Measurements from ENCODE around the gene CACNA2D3. TPM values are rescaled to one million over a fixed set of nuclear protein-coding genes. Genes with fewer than 3 reads are reported as not detected.

CACNA2D3 gene
- polyA plus RNA-seq, 3 donors: 8.3 to 21.5 (median 10.4) TPM

- Histone ChIP-seq H4K20me1 (ENCODE audit: insufficient read depth, low read length) (no peaks in the 10 kb centered on the region), H2AFZ (ENCODE audit: insufficient read depth, low read depth, low read length, poor library complexity, severe bottlenecking) (no peak overlapping the region), H3K4me1 (ENCODE audit: control insufficient read depth in 1 of 2, insufficient read depth in 2 of 2, low read length in 2 of 2) (no peaks in the 10 kb centered on the region), H3K79me2 (ENCODE audit: insufficient read depth, low read length) (no peaks in the 10 kb centered on the region), H3K9ac (ENCODE audit: insufficient read depth, low read length, poor library complexity, severe bottlenecking) (no peak overlapping the region), H3K27ac (ENCODE audit: low read depth in 1 of 2, low read length in 2 of 2) (no peak overlapping the region), H3K9me3 (replicated peaks in 1 of 2; ENCODE audit: control insufficient read depth in 1 of 2, insufficient read depth in 1 of 2, low read length in 2 of 2) (no peaks in the 10 kb centered on the region), H3K4me3 (replicated peaks in 1 of 3; ENCODE audit: low read depth in 2 of 3, low read length in 3 of 3) (no peak overlapping the region), H3K36me3 (replicated peaks in 1 of 2; ENCODE audit: control insufficient read depth in 1 of 2, insufficient read depth in 2 of 2, low read length in 2 of 2) (no peaks in the 10 kb centered on the region), H3K27me3 (ENCODE audit: control insufficient read depth in 2 of 2, insufficient read depth in 2 of 2, low read length in 2 of 2) (no peaks in the 10 kb centered on the region), H3K4me2 (replicated peaks; ENCODE audit: extremely low read depth, low read length, poor library complexity, severe bottlenecking) (no peak overlapping the region)
- DNase-seq: no peak
- Mint-ChIP-seq H3K27ac (no peak overlapping the region), H3K27me3 (ENCODE audit: low read depth in 3 of 3) (peaks cover 1 to 7% (median 6%) of the 10 kb centered on the region in 3 donors), H3K4me1 (no peaks in the 10 kb centered on the region), H3K36me3 (no peaks in the 10 kb centered on the region), H3K9me3 (peaks cover 0 to 6% (median 2%) of the 10 kb centered on the region in 7 donors), H3K4me3 (no peak overlapping the region)
- intact Hi-C loops (cut with micrococcal nuclease): no loop called here
- WGBS (ENCODE audit: insufficient coverage): no CpG with 5 or more reads among the region's 3 CpGs
- no peak for TF ChIP-seq CTCF (IDR thresholded peaks at IDR 0.05)
These were observed 182.5 kb downstream of the CACNA2D3 start for GRCh38 chr3:54304877-54305276.

GRCh38 chr3:54305409-54306099 lies 183.2 kb downstream of the CACNA2D3 start:
- peaks cover 1 to 7% (median 6%) of the 10 kb centered on the region in 3 donors for H3K27me3 Mint-ChIP-seq (ENCODE audit: low read depth in 3 of 3)
- no peak for DNase-seq

More at GRCh38 chr3:54305409-54306099, 183.2 kb downstream of the CACNA2D3 start:
- Histone ChIP-seq H3K9me3 (replicated peaks in 1 of 2; ENCODE audit: control insufficient read depth in 1 of 2, insufficient read depth in 1 of 2, low read length in 2 of 2) (no peaks in the 10 kb centered on the region), H3K4me3 (replicated peaks in 1 of 3; ENCODE audit: low read depth in 2 of 3, low read length in 3 of 3) (no peak overlapping the region), H3K9ac (ENCODE audit: insufficient read depth, low read length, poor library complexity, severe bottlenecking) (no peak overlapping the region), H3K79me2 (ENCODE audit: insufficient read depth, low read length) (no peaks in the 10 kb centered on the region), H3K4me1 (ENCODE audit: control insufficient read depth in 1 of 2, insufficient read depth in 2 of 2, low read length in 2 of 2) (no peaks in the 10 kb centered on the region), H3K4me2 (replicated peaks; ENCODE audit: extremely low read depth, low read length, poor library complexity, severe bottlenecking) (no peak overlapping the region), H3K27ac (ENCODE audit: low read depth in 1 of 2, low read length in 2 of 2) (no peak overlapping the region), H4K20me1 (ENCODE audit: insufficient read depth, low read length) (no peaks in the 10 kb centered on the region), H3K36me3 (replicated peaks in 1 of 2; ENCODE audit: control insufficient read depth in 1 of 2, insufficient read depth in 2 of 2, low read length in 2 of 2) (no peaks in the 10 kb centered on the region), H3K27me3 (ENCODE audit: control insufficient read depth in 2 of 2, insufficient read depth in 2 of 2, low read length in 2 of 2) (no peaks in the 10 kb centered on the region), H2AFZ (ENCODE audit: insufficient read depth, low read depth, low read length, poor library complexity, severe bottlenecking) (no peak overlapping the region)
- H3K4me3 Mint-ChIP-seq: no peak overlapping the region
- no peaks in the 10 kb centered on the region for H3K4me1 Mint-ChIP-seq
- intact Hi-C loops (cut with micrococcal nuclease): no loop called here
- no peaks in the 10 kb centered on the region for H3K36me3 Mint-ChIP-seq
- H3K27ac Mint-ChIP-seq: no peak overlapping the region
- TF ChIP-seq CTCF (IDR thresholded peaks at IDR 0.05): no peak
- H3K9me3 Mint-ChIP-seq: peaks cover 0 to 6% (median 2%) of the 10 kb centered on the region in 7 donors
- WGBS (ENCODE audit: insufficient coverage): no CpG with 5 or more reads among the region's 3 CpGs

All from CD14-positive monocyte (primary cell).